Keratinocyte (primary cell): Measurements from ENCODE around the gene SLC2A4.

ENCODE experiments used
- EZH2 ChIP-seq: IDR thresholded peaks from one replicate; pipeline ENCODE4 v1.6.1; 2012; ENCODE audit warnings: inconsistent platforms, mild to moderate bottlenecking, low read length, moderate library complexity
- TF ChIP-seq, protein P1 (sequence below), 3 experiments: IDR thresholded peaks in 1 of 3; conservative IDR thresholded peaks in 1 of 3; optimal IDR thresholded peaks in 1 of 3; 2 replicates in 2 of 3; 3 replicates in 1 of 3; pipeline versions ENCODE3 to v1.5.1; 2011; ENCODE audit warnings: low read length in 3 of 3, mild to moderate bottlenecking in 3 of 3, moderate library complexity in 2 of 3, control low read depth in 1 of 3, inconsistent platforms in 1 of 3; ENCODE audit not compliant: insufficient read depth in 2 of 3; ENCODE audit errors: extremely low read depth in 1 of 3

DNA sequence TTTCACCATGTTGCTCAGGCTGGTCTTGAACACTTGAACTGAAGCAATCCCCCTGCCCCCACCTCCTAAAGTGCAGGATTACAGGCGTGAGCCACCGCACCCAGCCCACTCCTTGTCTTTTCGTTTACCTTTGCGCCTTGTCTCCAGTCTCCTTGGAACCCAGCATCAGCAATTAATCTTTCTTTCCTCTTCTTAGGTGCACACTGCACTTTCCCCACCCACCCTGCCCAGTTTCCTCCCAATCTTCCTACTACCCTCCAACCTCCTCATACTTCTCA lies 17.8 kb upstream of the SLC2A4 start:
- TF ChIP-seq, protein P1, sequence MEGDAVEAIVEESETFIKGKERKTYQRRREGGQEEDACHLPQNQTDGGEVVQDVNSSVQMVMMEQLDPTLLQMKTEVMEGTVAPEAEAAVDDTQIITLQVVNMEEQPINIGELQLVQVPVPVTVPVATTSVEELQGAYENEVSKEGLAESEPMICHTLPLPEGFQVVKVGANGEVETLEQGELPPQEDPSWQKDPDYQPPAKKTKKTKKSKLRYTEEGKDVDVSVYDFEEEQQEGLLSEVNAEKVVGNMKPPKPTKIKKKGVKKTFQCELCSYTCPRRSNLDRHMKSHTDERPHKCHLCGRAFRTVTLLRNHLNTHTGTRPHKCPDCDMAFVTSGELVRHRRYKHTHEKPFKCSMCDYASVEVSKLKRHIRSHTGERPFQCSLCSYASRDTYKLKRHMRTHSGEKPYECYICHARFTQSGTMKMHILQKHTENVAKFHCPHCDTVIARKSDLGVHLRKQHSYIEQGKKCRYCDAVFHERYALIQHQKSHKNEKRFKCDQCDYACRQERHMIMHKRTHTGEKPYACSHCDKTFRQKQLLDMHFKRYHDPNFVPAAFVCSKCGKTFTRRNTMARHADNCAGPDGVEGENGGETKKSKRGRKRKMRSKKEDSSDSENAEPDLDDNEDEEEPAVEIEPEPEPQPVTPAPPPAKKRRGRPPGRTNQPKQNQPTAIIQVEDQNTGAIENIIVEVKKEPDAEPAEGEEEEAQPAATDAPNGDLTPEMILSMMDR (optimal IDR thresholded peaks at IDR 0.05 in 1 of 3, IDR thresholded peaks at IDR 0.05 in 1 of 3, conservative IDR thresholded peaks at IDR 0.05 in 1 of 3; ENCODE audit: extremely low read depth in 1 of 3, insufficient read depth in 2 of 3, low read length in 3 of 3) = no peak
- no peak for TF ChIP-seq EZH2
